SU-DHL-6 (cell line): ENCODE measurements around the gene CFL1.

ENCODE experiments used
- EZH2phosphoT487 ChIP-seq: fragments of 200-600 bp; sonication (generic), shearing (Covaris generic); conservative IDR thresholded peaks from 2 replicates; pipeline ENCODE4 v1.6.1; 2018; ENCODE audit warnings: mild to moderate bottlenecking, antibody characterized with exemption, low read length, moderate library complexity, mixed read lengths
- TF ChIP-seq, protein P1 (sequence below): fragments of 200-600 bp; sonication (generic); IDR thresholded peaks from one replicate; pipeline ENCODE4 v1.5.1; 2017; ENCODE audit warnings: antibody characterized with exemption, mild to moderate bottlenecking, low read length, moderate library complexity; ENCODE audit not compliant: insufficient read depth, poor library complexity, severe bottlenecking

DNA sequence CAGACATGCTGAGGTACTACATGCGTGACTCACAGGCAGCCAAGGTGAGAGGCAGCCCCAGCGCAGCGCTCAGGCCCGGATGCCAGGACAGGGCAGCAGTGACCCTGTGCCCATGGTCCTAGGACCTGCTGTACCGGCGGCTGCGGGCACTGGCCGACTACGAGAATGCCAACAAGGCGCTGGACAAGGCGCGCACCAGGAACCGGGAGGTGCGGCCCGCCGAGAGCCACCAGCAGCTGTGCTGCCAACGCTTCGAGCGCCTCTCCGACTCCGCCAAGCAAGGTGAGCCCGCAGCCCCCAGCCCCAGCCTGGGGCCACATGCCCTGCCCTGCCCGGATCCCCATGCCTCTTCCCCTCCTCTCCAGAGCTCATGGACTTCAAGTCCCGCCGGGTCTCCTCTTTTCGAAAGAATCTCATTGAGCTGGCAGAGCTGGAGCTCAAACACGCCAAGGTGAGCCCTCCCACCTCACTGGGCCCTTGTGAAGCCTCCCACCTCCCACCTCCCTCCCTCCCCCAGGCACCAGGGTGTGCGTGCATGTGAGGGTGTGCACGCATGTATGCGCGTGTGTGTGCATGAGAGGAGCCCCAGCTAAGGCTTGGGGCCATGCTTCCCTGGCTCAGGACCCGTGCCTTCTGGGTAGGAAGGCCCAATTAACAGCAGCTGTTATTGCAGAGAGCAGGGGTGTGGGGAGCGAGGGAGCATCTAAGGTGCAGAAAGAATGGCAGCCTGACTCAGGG lies 5.3 kb downstream of the CFL1 start:
- TF ChIP-seq, protein P1, sequence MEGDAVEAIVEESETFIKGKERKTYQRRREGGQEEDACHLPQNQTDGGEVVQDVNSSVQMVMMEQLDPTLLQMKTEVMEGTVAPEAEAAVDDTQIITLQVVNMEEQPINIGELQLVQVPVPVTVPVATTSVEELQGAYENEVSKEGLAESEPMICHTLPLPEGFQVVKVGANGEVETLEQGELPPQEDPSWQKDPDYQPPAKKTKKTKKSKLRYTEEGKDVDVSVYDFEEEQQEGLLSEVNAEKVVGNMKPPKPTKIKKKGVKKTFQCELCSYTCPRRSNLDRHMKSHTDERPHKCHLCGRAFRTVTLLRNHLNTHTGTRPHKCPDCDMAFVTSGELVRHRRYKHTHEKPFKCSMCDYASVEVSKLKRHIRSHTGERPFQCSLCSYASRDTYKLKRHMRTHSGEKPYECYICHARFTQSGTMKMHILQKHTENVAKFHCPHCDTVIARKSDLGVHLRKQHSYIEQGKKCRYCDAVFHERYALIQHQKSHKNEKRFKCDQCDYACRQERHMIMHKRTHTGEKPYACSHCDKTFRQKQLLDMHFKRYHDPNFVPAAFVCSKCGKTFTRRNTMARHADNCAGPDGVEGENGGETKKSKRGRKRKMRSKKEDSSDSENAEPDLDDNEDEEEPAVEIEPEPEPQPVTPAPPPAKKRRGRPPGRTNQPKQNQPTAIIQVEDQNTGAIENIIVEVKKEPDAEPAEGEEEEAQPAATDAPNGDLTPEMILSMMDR = no peak
- no peak for TF ChIP-seq EZH2phosphoT487
